ENCODE data around the gene SLC25A36.

DNA sequence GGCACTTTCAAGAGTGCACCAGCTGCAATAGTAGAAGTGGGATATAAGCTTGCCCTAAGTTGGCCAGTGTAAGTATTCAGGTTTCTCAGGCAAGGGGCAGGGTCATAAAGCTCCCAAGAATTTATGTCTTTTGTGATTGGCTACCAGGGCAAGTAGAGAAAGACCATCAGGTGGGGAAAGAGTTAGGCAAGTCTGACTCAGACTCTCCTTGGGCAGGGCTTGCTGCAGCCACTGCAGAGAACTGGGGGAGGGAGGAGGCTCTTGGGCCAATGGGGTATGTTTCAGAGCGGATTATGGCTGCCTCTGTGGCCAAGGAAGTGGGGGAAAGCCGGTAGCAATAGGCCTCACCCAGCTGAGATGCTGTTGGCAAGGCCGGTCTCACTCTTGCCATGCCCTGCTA lies 44.6 kb upstream of the SLC25A36 start:
- TF ChIP-seq, protein P1, sequence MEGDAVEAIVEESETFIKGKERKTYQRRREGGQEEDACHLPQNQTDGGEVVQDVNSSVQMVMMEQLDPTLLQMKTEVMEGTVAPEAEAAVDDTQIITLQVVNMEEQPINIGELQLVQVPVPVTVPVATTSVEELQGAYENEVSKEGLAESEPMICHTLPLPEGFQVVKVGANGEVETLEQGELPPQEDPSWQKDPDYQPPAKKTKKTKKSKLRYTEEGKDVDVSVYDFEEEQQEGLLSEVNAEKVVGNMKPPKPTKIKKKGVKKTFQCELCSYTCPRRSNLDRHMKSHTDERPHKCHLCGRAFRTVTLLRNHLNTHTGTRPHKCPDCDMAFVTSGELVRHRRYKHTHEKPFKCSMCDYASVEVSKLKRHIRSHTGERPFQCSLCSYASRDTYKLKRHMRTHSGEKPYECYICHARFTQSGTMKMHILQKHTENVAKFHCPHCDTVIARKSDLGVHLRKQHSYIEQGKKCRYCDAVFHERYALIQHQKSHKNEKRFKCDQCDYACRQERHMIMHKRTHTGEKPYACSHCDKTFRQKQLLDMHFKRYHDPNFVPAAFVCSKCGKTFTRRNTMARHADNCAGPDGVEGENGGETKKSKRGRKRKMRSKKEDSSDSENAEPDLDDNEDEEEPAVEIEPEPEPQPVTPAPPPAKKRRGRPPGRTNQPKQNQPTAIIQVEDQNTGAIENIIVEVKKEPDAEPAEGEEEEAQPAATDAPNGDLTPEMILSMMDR (IDR thresholded peaks at IDR 0.05): no peak
- TF ChIP-seq, protein P2, sequence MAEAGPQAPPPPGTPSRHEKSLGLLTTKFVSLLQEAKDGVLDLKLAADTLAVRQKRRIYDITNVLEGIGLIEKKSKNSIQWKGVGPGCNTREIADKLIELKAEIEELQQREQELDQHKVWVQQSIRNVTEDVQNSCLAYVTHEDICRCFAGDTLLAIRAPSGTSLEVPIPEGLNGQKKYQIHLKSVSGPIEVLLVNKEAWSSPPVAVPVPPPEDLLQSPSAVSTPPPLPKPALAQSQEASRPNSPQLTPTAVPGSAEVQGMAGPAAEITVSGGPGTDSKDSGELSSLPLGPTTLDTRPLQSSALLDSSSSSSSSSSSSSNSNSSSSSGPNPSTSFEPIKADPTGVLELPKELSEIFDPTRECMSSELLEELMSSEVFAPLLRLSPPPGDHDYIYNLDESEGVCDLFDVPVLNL (CRISPR knock-in tag; IDR thresholded peaks at IDR 0.05; ENCODE audit: borderline replicate concordance, low read depth): no peak
- TF ChIP-seq NR2C2 (CRISPR knock-in tag; IDR thresholded peaks at IDR 0.05) (no peak), CREM (CRISPR knock-in tag; IDR thresholded peaks at IDR 0.05) (no peak), ZNF121 (CRISPR knock-in tag; IDR thresholded peaks at IDR 0.05) (no peak)
